Testis (tissue), 2 donors: ENCODE results near the gene BCL2L1.

Experiments
- CTCF ChIP-seq, 3 experiments: fragments of 450-650 bp in 2 of 3; fragments of 200-600 bp in 1 of 3; sonication (generic) in 1 of 3; IDR thresholded peaks; one replicate each; pipeline ENCODE4 v1.5.1; 2016 to 2019; ENCODE audit warnings: antibody characterized with exemption in 3 of 3, mild to moderate bottlenecking in 2 of 3, moderate library complexity in 1 of 3
- POLR2A ChIP-seq: fragments of 450-650 bp; IDR thresholded peaks from one replicate; pipeline ENCODE4 v1.6.1; 2017; ENCODE audit warnings: antibody characterized with exemption, mild to moderate bottlenecking, moderate library complexity

- TF ChIP-seq CTCF (IDR thresholded peaks at IDR 0.05), result no peak
- no peak for TF ChIP-seq POLR2A
Measured at GRCh38 chr20:31673943-31674463, 48.7 kb downstream of the BCL2L1 start.
